ENCODE results near the gene DIP2A. TPM values are rescaled to one million over a fixed set of nuclear protein-coding genes. Genes with fewer than 3 reads are reported as not detected.
"Not testable (repeated sequence)": the region's sequence is repeated elsewhere in the genome, so short reads cannot be mapped to it uniquely, and the experiment has no call there.

DIP2A gene
- polyA plus RNA-seq, 4 donors: 13.8 to 42.9 (median 22.8) TPM

- not testable (repeated sequence) for H3K27me3 ChIP-seq (ENCODE audit: control insufficient read depth in 3 of 3, insufficient read depth in 3 of 3, low read length in 3 of 3); DNase-seq; H3K4me3 ChIP-seq (ENCODE audit: low read depth in 1 of 3, low read length in 3 of 3); FAIRE-seq; H3K4me1 ChIP-seq (ENCODE audit: control insufficient read depth in 3 of 3, insufficient read depth in 2 of 3, low read depth in 1 of 3, low read length in 2 of 3)
- Histone ChIP-seq H3K9me3 (ENCODE audit: control insufficient read depth in 2 of 2, insufficient read depth in 1 of 2, low read depth in 1 of 2, low read length in 1 of 2) (peaks cover 0 to 26% of the 10 kb centered on the region in 2 donors), H3K27ac (ENCODE audit: low read depth in 1 of 3, low read length in 2 of 3) (peak overlapping the region in 1 of 3 donors; percentile 81), H3K36me3 (ENCODE audit: control insufficient read depth in 3 of 3, insufficient read depth in 2 of 3, low read depth in 1 of 3, low read length in 3 of 3) (peaks cover 0 to 24% (median 2%) of the 10 kb centered on the region in 3 donors)
- WGBS, 3 donors: 79 to 90% (median 79%) methylated on average over 6 of the region's 6 CpGs
Observed at GRCh38 chr21:46448855-46449254, 9.8 kb upstream of the DIP2A start.

DNA sequence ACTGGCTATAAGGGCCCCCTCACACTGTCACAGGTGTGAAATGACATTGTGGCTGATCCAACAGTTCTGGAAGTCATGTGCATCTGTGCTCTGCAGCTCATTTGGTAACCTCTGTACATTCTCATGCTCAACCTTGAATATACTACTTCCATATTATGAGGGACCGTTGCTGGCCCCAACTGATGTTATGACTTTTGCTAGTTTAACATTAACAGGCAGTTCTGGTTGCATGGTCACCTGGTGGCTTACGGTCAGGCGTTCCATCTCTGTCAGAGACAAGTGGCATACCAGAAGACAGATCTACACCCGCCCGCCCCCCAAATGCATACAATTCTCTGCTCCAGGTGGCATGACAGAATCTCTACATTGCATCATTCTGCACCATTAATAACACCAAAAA, 6.0 kb upstream of the DIP2A start:
- no peak for FAIRE-seq
- peak overlapping the region in 1 of 3 donors; percentile 53 for H3K27ac ChIP-seq (ENCODE audit: low read depth in 1 of 3, low read length in 2 of 3)
- peak in 1 of 2 donors; percentile 71 for DNase-seq

GRCh38 chr21:46454142-46454541, 4.5 kb upstream of the DIP2A start:
- peaks cover 0 to 24% (median 6%) of the 10 kb centered on the region in 3 donors for H3K4me1 ChIP-seq (ENCODE audit: control insufficient read depth in 3 of 3, insufficient read depth in 2 of 3, low read depth in 1 of 3, low read length in 2 of 3)
- DNase-seq (no peak), FAIRE-seq (no peak)
- no peak overlapping the region for H3K27ac ChIP-seq (ENCODE audit: low read depth in 1 of 3, low read length in 2 of 3)
- peaks cover 0 to 9% (median 0%) of the 10 kb centered on the region in 3 donors for H3K36me3 ChIP-seq (ENCODE audit: control insufficient read depth in 3 of 3, insufficient read depth in 2 of 3, low read depth in 1 of 3, low read length in 3 of 3)
- H3K27me3 ChIP-seq (ENCODE audit: control insufficient read depth in 3 of 3, insufficient read depth in 3 of 3, low read length in 3 of 3): no peaks in the 10 kb centered on the region
- 31 to 50% (median 35%) methylated on average over 3 of the region's 3 CpGs for WGBS, 3 donors
- H3K4me3 ChIP-seq (ENCODE audit: low read depth in 1 of 3, low read length in 3 of 3): no peak overlapping the region
- peaks cover 0 to 10% of the 10 kb centered on the region in 2 donors for H3K9me3 ChIP-seq (ENCODE audit: control insufficient read depth in 2 of 2, insufficient read depth in 1 of 2, low read depth in 1 of 2, low read length in 1 of 2)

More for the DNA sequence above, 6.0 kb upstream of the DIP2A start:
- Histone ChIP-seq H3K4me1 (ENCODE audit: control insufficient read depth in 3 of 3, insufficient read depth in 2 of 3, low read depth in 1 of 3, low read length in 2 of 3) (peaks cover 0 to 22% (median 6%) of the 10 kb centered on the region in 3 donors), H3K4me3 (ENCODE audit: low read depth in 1 of 3, low read length in 3 of 3) (no peak overlapping the region), H3K27me3 (ENCODE audit: control insufficient read depth in 3 of 3, insufficient read depth in 3 of 3, low read length in 3 of 3) (no peaks in the 10 kb centered on the region), H3K36me3 (ENCODE audit: control insufficient read depth in 3 of 3, insufficient read depth in 2 of 3, low read depth in 1 of 3, low read length in 3 of 3) (peaks cover 0 to 14% (median 0%) of the 10 kb centered on the region in 3 donors), H3K9me3 (ENCODE audit: control insufficient read depth in 2 of 2, insufficient read depth in 1 of 2, low read depth in 1 of 2, low read length in 1 of 2) (peaks cover 0 to 24% of the 10 kb centered on the region in 2 donors)
- WGBS, 3 donors: 63 to 85% (median 65%) methylated on average over 5 of the region's 5 CpGs

DNA sequence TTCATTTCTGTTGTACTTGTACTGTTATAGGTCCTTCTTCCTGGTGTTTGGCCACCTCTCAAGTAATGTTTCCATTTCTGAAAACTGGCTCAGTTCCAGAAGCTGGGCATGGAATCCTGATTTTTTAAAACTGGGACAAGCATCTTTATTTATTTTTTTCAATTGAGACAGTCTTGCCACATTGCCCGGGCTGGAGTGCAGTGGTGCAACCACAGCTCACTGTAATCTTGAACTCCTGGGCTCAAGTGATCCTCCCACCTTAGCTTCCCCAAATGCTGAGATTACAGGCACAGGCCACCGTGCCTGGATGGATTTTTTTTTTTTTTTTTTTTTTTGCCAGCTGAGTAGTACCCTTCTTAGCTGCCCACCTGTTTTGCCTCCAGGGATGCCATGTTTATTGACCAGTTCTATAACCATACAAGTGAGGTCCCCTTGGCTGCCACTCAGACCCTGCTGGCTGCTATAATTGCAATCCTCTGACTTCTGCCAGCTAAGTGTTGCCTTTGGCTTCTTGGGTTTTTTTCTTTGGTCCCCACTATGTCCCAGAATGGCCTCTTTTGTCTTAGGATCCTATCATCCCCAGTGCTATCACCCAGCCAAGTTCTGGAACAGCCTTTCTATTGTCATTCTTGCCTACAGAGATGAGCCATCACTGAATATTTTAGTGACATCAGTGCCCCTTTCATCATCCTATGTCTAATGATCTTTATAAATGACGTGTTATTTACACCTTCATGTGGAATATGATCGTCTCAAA, 3.9 kb upstream of the DIP2A start:
- FAIRE-seq: no peak
- H3K27ac ChIP-seq (ENCODE audit: low read depth in 1 of 3, low read length in 2 of 3): peak overlapping the region in 1 of 3 donors; percentile 14
- no peaks in the 10 kb centered on the region for H3K27me3 ChIP-seq (ENCODE audit: control insufficient read depth in 3 of 3, insufficient read depth in 3 of 3, low read length in 3 of 3)
- DNase-seq: no peak
- H3K36me3 ChIP-seq (ENCODE audit: control insufficient read depth in 3 of 3, insufficient read depth in 2 of 3, low read depth in 1 of 3, low read length in 3 of 3): peaks cover 0 to 6% (median 0%) of the 10 kb centered on the region in 3 donors
- H3K4me3 ChIP-seq (ENCODE audit: low read depth in 1 of 3, low read length in 3 of 3): no peak overlapping the region
- 81 to 86% (median 83%) methylated on average over 4 of the region's 4 CpGs for WGBS, 3 donors
- peaks cover 0 to 3% of the 10 kb centered on the region in 2 donors for H3K9me3 ChIP-seq (ENCODE audit: control insufficient read depth in 2 of 2, insufficient read depth in 1 of 2, low read depth in 1 of 2, low read length in 1 of 2)
- H3K4me1 ChIP-seq (ENCODE audit: control insufficient read depth in 3 of 3, insufficient read depth in 2 of 3, low read depth in 1 of 3, low read length in 2 of 3): peaks cover 0 to 24% (median 9%) of the 10 kb centered on the region in 3 donors

DNA sequence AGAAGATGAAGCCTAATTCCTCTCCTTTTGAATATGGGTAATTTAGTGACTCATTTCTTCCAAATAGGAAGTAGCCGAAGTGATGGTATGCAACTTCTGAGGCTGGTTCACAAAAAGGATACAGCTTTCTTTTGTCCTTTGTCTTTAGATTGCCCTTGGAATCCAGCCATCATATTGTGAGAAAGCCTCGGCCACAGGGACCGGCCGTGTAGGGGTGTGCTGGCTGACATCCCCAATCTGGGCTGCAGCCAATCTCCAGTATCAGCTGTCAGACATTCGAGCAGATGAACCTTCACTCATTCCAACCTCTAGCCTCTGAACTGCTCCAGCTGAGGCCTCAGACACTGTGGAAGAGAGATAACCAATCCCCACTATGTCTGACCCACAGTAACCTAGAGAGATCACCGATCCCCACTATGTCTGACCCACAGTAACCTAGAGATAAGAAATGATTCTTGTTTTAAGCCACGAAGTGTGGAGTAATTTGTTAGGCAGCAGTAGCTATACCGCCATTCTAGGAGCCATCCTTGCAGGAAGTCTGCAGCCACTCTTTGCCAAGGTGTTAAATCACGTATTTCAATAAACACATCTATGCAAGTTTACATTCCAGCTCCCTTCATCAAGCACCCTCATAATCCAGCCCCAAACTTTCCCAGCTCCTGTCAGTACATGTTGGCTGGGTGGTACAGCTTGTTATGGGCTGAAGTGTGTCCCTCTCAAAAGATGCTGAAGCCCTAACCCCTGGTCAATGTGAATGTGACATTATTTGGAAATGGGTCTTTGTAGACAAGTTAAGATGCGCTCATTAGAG, 2.9 kb upstream of the DIP2A start:
- H3K27ac ChIP-seq (ENCODE audit: low read depth in 1 of 3, low read length in 2 of 3): peak overlapping the region in 1 of 3 donors; percentile 12
- FAIRE-seq (no peak), DNase-seq (no peak)
- no peaks in the 10 kb centered on the region for H3K27me3 ChIP-seq (ENCODE audit: control insufficient read depth in 3 of 3, insufficient read depth in 3 of 3, low read length in 3 of 3)
- H3K4me1 ChIP-seq (ENCODE audit: control insufficient read depth in 3 of 3, insufficient read depth in 2 of 3, low read depth in 1 of 3, low read length in 2 of 3): peaks cover 0 to 24% (median 9%) of the 10 kb centered on the region in 3 donors
- H3K36me3 ChIP-seq (ENCODE audit: control insufficient read depth in 3 of 3, insufficient read depth in 2 of 3, low read depth in 1 of 3, low read length in 3 of 3): peaks cover 0 to 5% (median 0%) of the 10 kb centered on the region in 3 donors
- 47 to 54% (median 48%) methylated on average over 10 of the region's 10 CpGs for WGBS, 3 donors
- H3K4me3 ChIP-seq (ENCODE audit: low read depth in 1 of 3, low read length in 3 of 3): no peak overlapping the region
- no peaks in the 10 kb centered on the region for H3K9me3 ChIP-seq (ENCODE audit: control insufficient read depth in 2 of 2, insufficient read depth in 1 of 2, low read depth in 1 of 2, low read length in 1 of 2)

DNA sequence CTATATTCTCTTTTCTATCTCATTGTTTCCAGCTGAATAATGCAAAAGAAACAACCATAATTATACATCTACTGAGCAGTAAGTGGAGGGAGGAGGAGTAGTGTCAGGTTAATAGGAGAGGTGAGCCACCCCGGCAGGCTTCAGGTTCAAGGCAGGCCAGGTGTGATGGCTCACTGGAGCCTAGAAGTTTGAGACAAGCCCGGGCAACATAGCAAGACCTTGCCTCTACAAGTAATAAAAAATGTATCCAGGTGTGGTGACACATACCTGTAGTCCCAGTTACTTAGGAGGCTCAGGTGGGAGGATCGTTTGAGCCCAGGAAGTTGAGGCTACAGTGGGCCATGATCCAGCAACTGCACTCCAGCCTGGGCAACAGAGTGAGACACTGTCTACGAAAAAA, 1.9 kb upstream of the DIP2A start:
- 86 to 92% (median 88%) methylated on average over 4 of the region's 4 CpGs for WGBS, 3 donors
- DNase-seq: no peak
- Histone ChIP-seq H3K36me3 (ENCODE audit: control insufficient read depth in 3 of 3, insufficient read depth in 2 of 3, low read depth in 1 of 3, low read length in 3 of 3) (peaks cover 0 to 5% (median 0%) of the 10 kb centered on the region in 3 donors), H3K4me3 (ENCODE audit: low read depth in 1 of 3, low read length in 3 of 3) (no peak overlapping the region), H3K27me3 (ENCODE audit: control insufficient read depth in 3 of 3, insufficient read depth in 3 of 3, low read length in 3 of 3) (no peaks in the 10 kb centered on the region), H3K4me1 (ENCODE audit: control insufficient read depth in 3 of 3, insufficient read depth in 2 of 3, low read depth in 1 of 3, low read length in 2 of 3) (peaks cover 0 to 24% (median 9%) of the 10 kb centered on the region in 3 donors), H3K9me3 (ENCODE audit: control insufficient read depth in 2 of 2, insufficient read depth in 1 of 2, low read depth in 1 of 2, low read length in 1 of 2) (no peaks in the 10 kb centered on the region), H3K27ac (ENCODE audit: low read depth in 1 of 3, low read length in 2 of 3) (no peak overlapping the region)
- no peak for FAIRE-seq

DNA sequence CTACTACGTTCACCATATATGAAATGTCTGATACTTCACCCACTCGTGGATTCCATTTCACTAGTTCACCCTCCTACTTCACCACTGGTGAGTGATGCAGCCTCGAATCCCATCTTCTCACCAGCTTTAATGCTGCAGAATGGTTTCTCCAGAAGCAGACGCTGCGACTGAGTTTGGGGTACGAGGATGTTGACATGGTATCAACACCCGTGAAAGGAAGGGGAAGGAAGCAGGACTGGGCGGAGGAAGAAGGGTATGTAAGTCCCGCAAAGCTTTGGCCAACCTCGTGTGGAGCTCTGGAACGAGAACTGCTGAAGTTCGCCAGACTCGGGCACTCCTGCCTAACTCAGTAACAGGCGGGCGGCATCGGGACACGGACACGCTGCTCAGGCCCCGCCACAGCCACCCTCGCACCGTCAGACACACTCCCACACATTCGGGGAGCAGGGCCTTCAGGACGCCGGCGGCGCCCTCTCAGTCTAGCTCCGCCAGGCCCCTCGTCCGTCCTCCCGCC, 833 bp upstream of the DIP2A start:
- Histone ChIP-seq H3K9me3 (ENCODE audit: control insufficient read depth in 2 of 2, insufficient read depth in 1 of 2, low read depth in 1 of 2, low read length in 1 of 2) (no peaks in the 10 kb centered on the region), H3K27me3 (ENCODE audit: control insufficient read depth in 3 of 3, insufficient read depth in 3 of 3, low read length in 3 of 3) (no peaks in the 10 kb centered on the region), H3K4me1 (ENCODE audit: control insufficient read depth in 3 of 3, insufficient read depth in 2 of 3, low read depth in 1 of 3, low read length in 2 of 3) (peaks cover 0 to 23% (median 9%) of the 10 kb centered on the region in 3 donors), H3K4me3 (ENCODE audit: low read depth in 1 of 3, low read length in 3 of 3) (peak overlapping the region; percentile 82 to 86 (median 84)), H3K36me3 (ENCODE audit: control insufficient read depth in 3 of 3, insufficient read depth in 2 of 3, low read depth in 1 of 3, low read length in 3 of 3) (peaks cover 0 to 5% (median 0%) of the 10 kb centered on the region in 3 donors), H3K27ac (ENCODE audit: low read depth in 1 of 3, low read length in 2 of 3) (peak overlapping the region; percentile 83 to 88 (median 87))
- 0% methylated on average over 28 to 30 of the region's 30 CpGs for WGBS, 3 donors
- DNase-seq (peak in 1 of 2 donors; percentile 44), FAIRE-seq (no peak)

DNA sequence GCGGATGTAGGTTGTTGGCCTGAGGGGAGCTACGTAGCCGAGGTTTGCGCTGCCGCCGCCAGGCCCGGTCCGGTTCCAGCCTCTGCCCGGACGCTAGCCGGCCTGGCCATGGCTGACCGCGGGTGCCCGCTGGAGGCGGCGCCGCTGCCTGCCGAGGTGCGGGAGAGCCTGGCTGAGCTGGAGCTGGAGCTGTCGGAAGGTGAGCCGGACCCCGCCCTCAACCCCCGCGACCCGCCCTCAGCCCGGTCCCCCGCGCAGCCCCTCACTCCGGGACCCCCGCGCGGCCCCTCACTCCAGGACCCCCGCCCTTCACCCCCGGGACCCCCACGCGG, 299 bp downstream of the DIP2A start:
- DNase-seq (no peak), FAIRE-seq (no peak)
- 0 to 1% (median 1%) methylated on average over 18 to 36 of the region's 36 CpGs for WGBS, 3 donors
- Histone ChIP-seq H3K4me3 (ENCODE audit: low read depth in 1 of 3, low read length in 3 of 3) (peak overlapping the region; percentile 61 to 82 (median 79)), H3K4me1 (ENCODE audit: control insufficient read depth in 3 of 3, insufficient read depth in 2 of 3, low read depth in 1 of 3, low read length in 2 of 3) (peaks cover 0 to 19% (median 9%) of the 10 kb centered on the region in 3 donors), H3K27ac (ENCODE audit: low read depth in 1 of 3, low read length in 2 of 3) (peak overlapping the region; percentile 48 to 94 (median 68)), H3K36me3 (ENCODE audit: control insufficient read depth in 3 of 3, insufficient read depth in 2 of 3, low read depth in 1 of 3, low read length in 3 of 3) (peaks cover 0 to 5% (median 2%) of the 10 kb centered on the region in 3 donors), H3K27me3 (ENCODE audit: control insufficient read depth in 3 of 3, insufficient read depth in 3 of 3, low read length in 3 of 3) (no peaks in the 10 kb centered on the region), H3K9me3 (ENCODE audit: control insufficient read depth in 2 of 2, insufficient read depth in 1 of 2, low read depth in 1 of 2, low read length in 1 of 2) (no peaks in the 10 kb centered on the region)

Data from small intestine (tissue), 7 donors.